HG02678 (cell line): ENCODE data around the gene CASTOR1.

ENCODE experiments used
- ATAC-seq: cut with Tn5 transposase; IDR thresholded peaks from one replicate; pipeline ENCODE4 v1.9.1; 2021; ENCODE audit warnings: mild to moderate bottlenecking, moderate library complexity; ENCODE audit not compliant: unreplicated experiment

Gene CASTOR1

GRCh38 chr22:30320021-30320556, 30.8 kb upstream of the CASTOR1 start:
- ATAC-seq = no peak

- no peak for ATAC-seq
Measured at GRCh38 chr22:30318799-30319419, 29.6 kb upstream of the CASTOR1 start.

GRCh38 chr22:30317778-30318177, 28.5 kb upstream of the CASTOR1 start:
- no peak for ATAC-seq

- no peak for ATAC-seq
Measured at GRCh38 chr22:30315962-30316576, 26.8 kb upstream of the CASTOR1 start.

- ATAC-seq = peak; percentile 49
Measured at GRCh38 chr22:30314915-30315314, 25.6 kb upstream of the CASTOR1 start.

GRCh38 chr22:30313527-30314363, 24.4 kb upstream of the CASTOR1 start:
- ATAC-seq = no peak

GRCh38 chr22:30312053-30312452, 22.7 kb upstream of the CASTOR1 start:
- ATAC-seq = no peak

GRCh38 chr22:30310881-30311771, 21.8 kb upstream of the CASTOR1 start:
- ATAC-seq = no peak

- no peak for ATAC-seq
Measured at GRCh38 chr22:30309951-30310741, 20.8 kb upstream of the CASTOR1 start.

- peak; percentile 42 for ATAC-seq
Measured at GRCh38 chr22:30308518-30309230, 19.4 kb upstream of the CASTOR1 start.

- no peak for ATAC-seq
Measured at GRCh38 chr22:30308093-30308492, 18.8 kb upstream of the CASTOR1 start.

GRCh38 chr22:30307041-30307574, 17.8 kb upstream of the CASTOR1 start:
- no peak for ATAC-seq

- ATAC-seq = no peak
Measured at GRCh38 chr22:30306627-30307011, 17.3 kb upstream of the CASTOR1 start.

- no peak for ATAC-seq
Measured at GRCh38 chr22:30305906-30306626, 16.8 kb upstream of the CASTOR1 start.

GRCh38 chr22:30305519-30305905, 16.2 kb upstream of the CASTOR1 start:
- peak; percentile 47 for ATAC-seq

GRCh38 chr22:30304495-30305244, 15.4 kb upstream of the CASTOR1 start:
- ATAC-seq = no peak

GRCh38 chr22:30302810-30303138, 13.5 kb upstream of the CASTOR1 start:
- ATAC-seq = no peak
